ENCODE measurements around the gene YIPF3.

DNA sequence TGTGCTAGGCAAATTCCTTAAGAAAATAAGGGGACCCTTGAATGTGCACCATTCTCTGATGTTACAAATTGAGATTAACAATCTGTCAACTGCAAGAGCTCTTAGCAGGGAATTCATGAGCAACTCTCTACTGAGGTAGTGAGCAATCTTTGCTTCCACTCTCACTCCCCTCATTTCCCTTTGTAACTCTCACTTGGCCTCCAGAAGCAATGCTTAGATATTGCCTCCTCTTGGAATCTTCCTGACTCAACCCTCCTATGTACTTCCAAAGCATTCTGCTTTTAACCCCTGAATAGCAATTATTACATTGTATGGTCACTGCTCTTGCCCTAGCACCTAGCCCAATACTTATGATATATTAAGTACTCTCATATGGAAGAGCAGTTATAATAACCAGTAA, 42.6 kb upstream of the YIPF3 start:
- TF ChIP-seq POLR2A (IDR thresholded peaks at IDR 0.05): no peak
- TF ChIP-seq, protein P1, sequence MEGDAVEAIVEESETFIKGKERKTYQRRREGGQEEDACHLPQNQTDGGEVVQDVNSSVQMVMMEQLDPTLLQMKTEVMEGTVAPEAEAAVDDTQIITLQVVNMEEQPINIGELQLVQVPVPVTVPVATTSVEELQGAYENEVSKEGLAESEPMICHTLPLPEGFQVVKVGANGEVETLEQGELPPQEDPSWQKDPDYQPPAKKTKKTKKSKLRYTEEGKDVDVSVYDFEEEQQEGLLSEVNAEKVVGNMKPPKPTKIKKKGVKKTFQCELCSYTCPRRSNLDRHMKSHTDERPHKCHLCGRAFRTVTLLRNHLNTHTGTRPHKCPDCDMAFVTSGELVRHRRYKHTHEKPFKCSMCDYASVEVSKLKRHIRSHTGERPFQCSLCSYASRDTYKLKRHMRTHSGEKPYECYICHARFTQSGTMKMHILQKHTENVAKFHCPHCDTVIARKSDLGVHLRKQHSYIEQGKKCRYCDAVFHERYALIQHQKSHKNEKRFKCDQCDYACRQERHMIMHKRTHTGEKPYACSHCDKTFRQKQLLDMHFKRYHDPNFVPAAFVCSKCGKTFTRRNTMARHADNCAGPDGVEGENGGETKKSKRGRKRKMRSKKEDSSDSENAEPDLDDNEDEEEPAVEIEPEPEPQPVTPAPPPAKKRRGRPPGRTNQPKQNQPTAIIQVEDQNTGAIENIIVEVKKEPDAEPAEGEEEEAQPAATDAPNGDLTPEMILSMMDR (IDR thresholded peaks at IDR 0.05): no peak

All from prostate gland (tissue), 2 donors.